HG03521 (cell line): ENCODE measurements around the gene BPIFB4.
"Not testable (repeated sequence)": the region's sequence is repeated elsewhere in the genome, so short reads cannot be mapped to it uniquely, and the experiment has no call there.

Experiments used
- ATAC-seq: cut with Tn5 transposase; IDR thresholded peaks from one replicate; pipeline ENCODE4 v1.9.1; 2021; ENCODE audit warnings: mild to moderate bottlenecking, moderate library complexity; ENCODE audit not compliant: unreplicated experiment

The BPIFB4 gene

GRCh38 chr20:33079259-33079658, at the start of gene BPIFB4:
Gene BPIFB4, plus strand, starts transcription at chr20:33079643. Its CDS starts 1,884 bp downstream, at chr20:33081527.
- ATAC-seq, result no peak

- no peak for ATAC-seq
Observed at GRCh38 chr20:33030076-33030475, 49.4 kb upstream of the BPIFB4 start.

GRCh38 chr20:33030569-33030968, 48.9 kb upstream of the BPIFB4 start:
- no peak for ATAC-seq

GRCh38 chr20:33031531-33031930, 47.9 kb upstream of the BPIFB4 start, which contains the start of gene BPIFB6:
Gene BPIFB6, plus strand, starts transcription at chr20:33031648. Its CDS starts 0 bp downstream, at chr20:33031648.
- ATAC-seq, result no peak

GRCh38 chr20:33032555-33032954, 46.9 kb upstream of the BPIFB4 start:
- no peak for ATAC-seq

GRCh38 chr20:33033381-33033780, 46.1 kb upstream of the BPIFB4 start:
- ATAC-seq, result no peak

GRCh38 chr20:33034115-33034514, 45.3 kb upstream of the BPIFB4 start:
- ATAC-seq, result no peak

GRCh38 chr20:33034901-33035492, 44.4 kb upstream of the BPIFB4 start:
- ATAC-seq, result no peak

GRCh38 chr20:33037456-33037855, 42.0 kb upstream of the BPIFB4 start:
- no peak for ATAC-seq

- ATAC-seq, result no peak
Observed at GRCh38 chr20:33038243-33038642, 41.2 kb upstream of the BPIFB4 start.

- ATAC-seq, result no peak
Observed at GRCh38 chr20:33042430-33042829, 37.0 kb upstream of the BPIFB4 start.

GRCh38 chr20:33042983-33043730, 36.3 kb upstream of the BPIFB4 start:
- no peak for ATAC-seq

GRCh38 chr20:33043731-33044181, 35.7 kb upstream of the BPIFB4 start:
- ATAC-seq, result no peak

- not testable (repeated sequence) for ATAC-seq
Observed at GRCh38 chr20:33045129-33045721, 34.2 kb upstream of the BPIFB4 start.

- no peak for ATAC-seq
Observed at GRCh38 chr20:33046412-33046811, 33.0 kb upstream of the BPIFB4 start.

- no peak for ATAC-seq
Observed at GRCh38 chr20:33051333-33051732, 28.1 kb upstream of the BPIFB4 start.

- no peak for ATAC-seq
Observed at GRCh38 chr20:33053291-33054106, 25.9 kb upstream of the BPIFB4 start, which contains the start of gene BPIFB3. Gene BPIFB3, plus strand, starts transcription at chr20:33053903. Its CDS starts 1,533 bp downstream, at chr20:33055436.

- no peak for ATAC-seq
Observed at GRCh38 chr20:33054381-33054780, 25.1 kb upstream of the BPIFB4 start.

GRCh38 chr20:33054791-33055190, 24.7 kb upstream of the BPIFB4 start:
- ATAC-seq, result no peak

- no peak for ATAC-seq
Observed at GRCh38 chr20:33059136-33059535, 20.3 kb upstream of the BPIFB4 start.
